GM12864 (cell line): ENCODE measurements around the gene MAD1L1.

Experiments used
- DNase-seq: peaks from one replicate; pipeline ENCODE4 v3.0.0-alpha.2; 2011; ENCODE audit warnings: low read depth
- H3K4me3 ChIP-seq: 2 replicates; pipeline ENCODE4 v1.5.1; 2011; ENCODE audit warnings: mild to moderate bottlenecking, low read depth, low read length, control low read depth
- CTCF ChIP-seq: IDR thresholded peaks from 2 replicates; pipeline ENCODE4 v1.5.1; 2011; ENCODE audit warnings: low read depth, mild to moderate bottlenecking, moderate library complexity, low read length, control low read depth, inconsistent platforms; ENCODE audit errors: missing control alignments

Gene MAD1L1

GRCh38 chr7:2148189-2148588 lies 84.6 kb downstream of the MAD1L1 start:
- TF ChIP-seq CTCF: no peak
- H3K4me3 ChIP-seq: no peak overlapping the region
- no peak for DNase-seq

GRCh38 chr7:2146676-2147472 lies 85.9 kb downstream of the MAD1L1 start:
- no peak overlapping the region for H3K4me3 ChIP-seq
- DNase-seq: no peak
- no peak for TF ChIP-seq CTCF

GRCh38 chr7:2145835-2146580 lies 86.7 kb downstream of the MAD1L1 start:
- TF ChIP-seq CTCF: no peak
- no peak overlapping the region for H3K4me3 ChIP-seq
- DNase-seq: no peak

GRCh38 chr7:2144926-2145325 lies 87.8 kb downstream of the MAD1L1 start:
- TF ChIP-seq CTCF: no peak
- no peak overlapping the region for H3K4me3 ChIP-seq
- no peak for DNase-seq

- DNase-seq: no peak
- no peak for TF ChIP-seq CTCF
- no peak overlapping the region for H3K4me3 ChIP-seq
Measured at GRCh38 chr7:2143981-2144595, 88.7 kb downstream of the MAD1L1 start.

- DNase-seq: no peak
- no peak overlapping the region for H3K4me3 ChIP-seq
- no peak for TF ChIP-seq CTCF
Measured at GRCh38 chr7:2143450-2143849, 89.3 kb downstream of the MAD1L1 start.
